ENCODE data around the gene C12orf57. TPM values are rescaled to one million over a fixed set of nuclear protein-coding genes. Genes with fewer than 3 reads are reported as not detected.

Gene C12orf57
- total and polyA plus RNA-seq, 2 experiments from 2014 or later, result 217 to 219 TPM

DNA sequence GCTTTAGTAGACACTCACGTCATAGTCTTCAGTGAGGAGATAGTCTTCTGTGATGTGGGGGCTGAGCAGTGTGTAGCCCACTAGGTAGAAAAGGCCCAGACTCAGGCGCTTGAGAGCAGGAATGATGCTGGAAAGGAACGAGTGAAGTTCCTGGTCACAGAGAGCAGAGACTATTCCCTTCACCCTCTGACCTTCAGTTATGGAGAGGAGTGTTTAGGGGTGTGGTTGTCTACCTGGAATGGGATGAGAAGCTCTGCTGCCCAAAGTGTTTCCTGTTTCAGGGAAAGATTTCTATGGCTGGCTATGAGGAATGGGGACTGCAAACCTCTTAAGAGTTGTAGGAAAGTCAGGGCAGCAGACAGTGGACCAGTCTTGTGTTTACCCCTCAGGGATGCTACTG is 35.6 kb downstream of the C12orf57 start:
- peaks cover 27% of the 10 kb centered on the region for H3K4me1 ChIP-seq (ENCODE audit: insufficient read depth)

DNA sequence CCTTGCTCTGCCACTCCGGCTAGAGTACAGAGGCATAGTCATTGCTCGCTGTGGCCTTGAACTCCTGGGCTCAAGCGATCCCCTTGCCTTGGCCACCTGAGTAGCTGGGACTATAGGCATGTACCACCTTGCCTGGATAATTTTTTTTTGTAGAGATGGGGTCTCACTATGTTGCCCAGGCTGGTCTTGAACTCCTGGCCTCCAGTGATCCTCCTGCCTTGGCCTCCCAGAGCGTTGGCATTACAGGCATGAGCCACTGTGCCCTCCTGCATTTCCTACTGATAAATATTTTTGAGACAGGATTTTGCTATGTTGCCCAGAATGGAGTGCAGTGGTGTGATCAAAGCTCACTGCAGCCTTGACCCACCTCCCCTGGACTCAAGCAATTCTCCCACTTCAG is 36.3 kb downstream of the C12orf57 start:
- Histone ChIP-seq H2AFZ (no peak overlapping the region), H3K9me2 (replicated peaks; ENCODE audit: insufficient read depth) (no peaks in the 10 kb centered on the region), H3K9me3 (ENCODE audit: low read depth) (no peaks in the 10 kb centered on the region), H4K20me1 (ENCODE audit: insufficient read depth, poor library complexity, severe bottlenecking) (no peaks in the 10 kb centered on the region), H3K4me3 (no peak overlapping the region), H3K79me2 (peaks cover 4% of the 10 kb centered on the region), H3K4me1 (ENCODE audit: insufficient read depth) (peaks cover 27% of the 10 kb centered on the region), H3K36me3 (replicated peaks; ENCODE audit: insufficient read depth, low read depth) (peaks cover 3% of the 10 kb centered on the region), H3K27ac (peak overlapping the region; percentile 92), H3K4me2 (no peak overlapping the region), H3K27me3 (no peaks in the 10 kb centered on the region)
- WGBS (ENCODE audit: low lambda C conversion rate, missing lambda C conversion rate), result 97% methylated on average over 4 of the region's 4 CpGs
- no peak for DNase-seq (ENCODE audit: low spot score)
- TF ChIP-seq EZH2phosphoT487 (IDR thresholded peaks at IDR 0.05; ENCODE audit: low read depth, severe bottlenecking, unreplicated experiment) (no peak), EZH2 (IDR thresholded peaks at IDR 0.05; ENCODE audit: borderline replicate concordance) (no peak)
- TF ChIP-seq, protein P1, sequence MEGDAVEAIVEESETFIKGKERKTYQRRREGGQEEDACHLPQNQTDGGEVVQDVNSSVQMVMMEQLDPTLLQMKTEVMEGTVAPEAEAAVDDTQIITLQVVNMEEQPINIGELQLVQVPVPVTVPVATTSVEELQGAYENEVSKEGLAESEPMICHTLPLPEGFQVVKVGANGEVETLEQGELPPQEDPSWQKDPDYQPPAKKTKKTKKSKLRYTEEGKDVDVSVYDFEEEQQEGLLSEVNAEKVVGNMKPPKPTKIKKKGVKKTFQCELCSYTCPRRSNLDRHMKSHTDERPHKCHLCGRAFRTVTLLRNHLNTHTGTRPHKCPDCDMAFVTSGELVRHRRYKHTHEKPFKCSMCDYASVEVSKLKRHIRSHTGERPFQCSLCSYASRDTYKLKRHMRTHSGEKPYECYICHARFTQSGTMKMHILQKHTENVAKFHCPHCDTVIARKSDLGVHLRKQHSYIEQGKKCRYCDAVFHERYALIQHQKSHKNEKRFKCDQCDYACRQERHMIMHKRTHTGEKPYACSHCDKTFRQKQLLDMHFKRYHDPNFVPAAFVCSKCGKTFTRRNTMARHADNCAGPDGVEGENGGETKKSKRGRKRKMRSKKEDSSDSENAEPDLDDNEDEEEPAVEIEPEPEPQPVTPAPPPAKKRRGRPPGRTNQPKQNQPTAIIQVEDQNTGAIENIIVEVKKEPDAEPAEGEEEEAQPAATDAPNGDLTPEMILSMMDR (IDR thresholded peaks at IDR 0.05; ENCODE audit: poor library complexity), result no peak

More for the DNA sequence above, 35.6 kb downstream of the C12orf57 start:
- peak overlapping the region; percentile 92 for H3K27ac ChIP-seq
- H4K20me1 ChIP-seq (ENCODE audit: insufficient read depth, poor library complexity, severe bottlenecking), result no peaks in the 10 kb centered on the region
- peaks cover 3% of the 10 kb centered on the region for H3K36me3 ChIP-seq (replicated peaks; ENCODE audit: insufficient read depth, low read depth)
- H3K9me3 ChIP-seq (ENCODE audit: low read depth), result no peaks in the 10 kb centered on the region
- no peak overlapping the region for H3K4me3 ChIP-seq
- H3K4me2 ChIP-seq, result no peak overlapping the region
- H3K9me2 ChIP-seq (replicated peaks; ENCODE audit: insufficient read depth), result no peaks in the 10 kb centered on the region
- H3K79me2 ChIP-seq, result peaks cover 2% of the 10 kb centered on the region
- WGBS (ENCODE audit: low lambda C conversion rate, missing lambda C conversion rate), result 91% methylated on average over 3 of the region's 3 CpGs
- no peak overlapping the region for H2AFZ ChIP-seq
- DNase-seq (ENCODE audit: low spot score), result no peak
- no peaks in the 10 kb centered on the region for H3K27me3 ChIP-seq
- TF ChIP-seq EZH2phosphoT487 (IDR thresholded peaks at IDR 0.05; ENCODE audit: low read depth, severe bottlenecking, unreplicated experiment) (no peak), EZH2 (IDR thresholded peaks at IDR 0.05; ENCODE audit: borderline replicate concordance) (no peak)
- TF ChIP-seq, protein P1 (IDR thresholded peaks at IDR 0.05; ENCODE audit: poor library complexity), result no peak

DNA sequence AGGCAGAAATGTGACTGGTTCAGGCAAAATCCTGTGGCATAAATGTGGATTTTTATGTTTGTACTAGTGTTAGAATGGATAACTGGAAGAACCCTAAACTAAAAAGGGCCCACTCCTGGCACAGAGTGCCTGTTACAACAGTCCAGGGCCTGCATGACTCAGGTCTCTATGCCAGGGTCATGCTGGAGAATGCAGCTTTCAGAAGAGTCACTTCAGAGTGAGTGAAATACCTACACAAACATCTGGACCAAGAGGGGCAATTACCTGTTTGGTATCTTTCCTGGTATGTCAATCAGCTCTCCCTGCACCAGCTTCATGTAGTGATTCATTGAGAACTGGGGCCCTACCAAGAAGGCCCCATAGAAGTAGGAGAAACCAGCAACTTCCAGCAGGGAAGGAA is 36.9 kb downstream of the C12orf57 start:
- DNase-seq (ENCODE audit: low spot score), result no peak
- peaks cover 3% of the 10 kb centered on the region for H3K36me3 ChIP-seq (replicated peaks; ENCODE audit: insufficient read depth, low read depth)

More for the DNA sequence above, 36.9 kb downstream of the C12orf57 start:
- no peaks in the 10 kb centered on the region for H3K27me3 ChIP-seq
- peaks cover 4% of the 10 kb centered on the region for H3K79me2 ChIP-seq
- H3K9me3 ChIP-seq (ENCODE audit: low read depth), result no peaks in the 10 kb centered on the region
- peaks cover 27% of the 10 kb centered on the region for H3K4me1 ChIP-seq (ENCODE audit: insufficient read depth)
- no peaks in the 10 kb centered on the region for H4K20me1 ChIP-seq (ENCODE audit: insufficient read depth, poor library complexity, severe bottlenecking)
- H3K27ac ChIP-seq, result peak overlapping the region; percentile 92
- no peak overlapping the region for H3K4me3 ChIP-seq
- no peaks in the 10 kb centered on the region for H3K9me2 ChIP-seq (replicated peaks; ENCODE audit: insufficient read depth)
- H3K4me2 ChIP-seq, result peak overlapping the region; percentile 50
- H2AFZ ChIP-seq, result no peak overlapping the region
- TF ChIP-seq EZH2 (IDR thresholded peaks at IDR 0.05; ENCODE audit: borderline replicate concordance) (no peak), EZH2phosphoT487 (IDR thresholded peaks at IDR 0.05; ENCODE audit: low read depth, severe bottlenecking, unreplicated experiment) (no peak)
- TF ChIP-seq, protein P1 (IDR thresholded peaks at IDR 0.05; ENCODE audit: poor library complexity), result no peak

All from hepatocyte (in vitro differentiated cells).